Tibial artery (tissue), 4 donors: ENCODE measurements around the gene ECM1.

Experiments
- DNase-seq, 2 donors: peaks; one replicate each; pipeline ENCODE4 v3.0.0-alpha.2; 2019
- H3K27ac ChIP-seq, 2 donors: fragments of 200-600 bp; sonication (generic) in 1 of 2; 1 replicate in 1 of 2; 2 replicates in 1 of 2; pipeline ENCODE4 v1.5.1; 2018 to 2019; ENCODE audit warnings: mild to moderate bottlenecking in 1 of 2
- H3K27me3 ChIP-seq, 2 donors: fragments of 200-600 bp; sonication (generic) in 1 of 2; one replicate each; pipeline versions ENCODE4 v1.5.1 to v1.6.0; 2016 to 2019
- H3K36me3 ChIP-seq, 3 donors: fragments of 200-600 bp; sonication (generic) in 2 of 3; one replicate each; pipeline ENCODE4 v1.5.1; 2016 to 2019; ENCODE audit warnings: mild to moderate bottlenecking in 2 of 3
- H3K4me1 ChIP-seq, 4 donors: fragments of 200-600 bp; sonication (generic) in 2 of 4; 1 replicate in 3 of 4; 2 replicates in 1 of 4; pipeline ENCODE4 v1.5.1; 2016 to 2019
- H3K4me3 ChIP-seq, 2 donors: fragments of 200-600 bp; sonication (generic) in 1 of 2; 1 replicate in 1 of 2; 2 replicates in 1 of 2; pipeline ENCODE4 v1.5.1; 2018 to 2019; ENCODE audit warnings: mild to moderate bottlenecking in 2 of 2
- H3K9me3 ChIP-seq, 3 donors: fragments of 200-600 bp; sonication (generic) in 1 of 3; one replicate each; pipeline ENCODE4 v1.5.1; 2016 to 2019
- intact Hi-C: fragments of 100-400 bp; cut with DNase I; formaldehyde crosslinking; loops from one replicate; pipeline ENCODE4 v1.15.0; 2023; ENCODE audit warnings: low total_unique reads
- TF ChIP-seq, protein P1 (sequence below), 2 experiments: fragments of 200-600 bp in 1 of 2; fragments of 450-650 bp in 1 of 2; IDR thresholded peaks; one replicate each; pipeline ENCODE4 v1.5.1; 2017 to 2019; ENCODE audit warnings: antibody characterized with exemption in 2 of 2, mild to moderate bottlenecking in 1 of 2, moderate library complexity in 1 of 2

ECM1 gene

DNA sequence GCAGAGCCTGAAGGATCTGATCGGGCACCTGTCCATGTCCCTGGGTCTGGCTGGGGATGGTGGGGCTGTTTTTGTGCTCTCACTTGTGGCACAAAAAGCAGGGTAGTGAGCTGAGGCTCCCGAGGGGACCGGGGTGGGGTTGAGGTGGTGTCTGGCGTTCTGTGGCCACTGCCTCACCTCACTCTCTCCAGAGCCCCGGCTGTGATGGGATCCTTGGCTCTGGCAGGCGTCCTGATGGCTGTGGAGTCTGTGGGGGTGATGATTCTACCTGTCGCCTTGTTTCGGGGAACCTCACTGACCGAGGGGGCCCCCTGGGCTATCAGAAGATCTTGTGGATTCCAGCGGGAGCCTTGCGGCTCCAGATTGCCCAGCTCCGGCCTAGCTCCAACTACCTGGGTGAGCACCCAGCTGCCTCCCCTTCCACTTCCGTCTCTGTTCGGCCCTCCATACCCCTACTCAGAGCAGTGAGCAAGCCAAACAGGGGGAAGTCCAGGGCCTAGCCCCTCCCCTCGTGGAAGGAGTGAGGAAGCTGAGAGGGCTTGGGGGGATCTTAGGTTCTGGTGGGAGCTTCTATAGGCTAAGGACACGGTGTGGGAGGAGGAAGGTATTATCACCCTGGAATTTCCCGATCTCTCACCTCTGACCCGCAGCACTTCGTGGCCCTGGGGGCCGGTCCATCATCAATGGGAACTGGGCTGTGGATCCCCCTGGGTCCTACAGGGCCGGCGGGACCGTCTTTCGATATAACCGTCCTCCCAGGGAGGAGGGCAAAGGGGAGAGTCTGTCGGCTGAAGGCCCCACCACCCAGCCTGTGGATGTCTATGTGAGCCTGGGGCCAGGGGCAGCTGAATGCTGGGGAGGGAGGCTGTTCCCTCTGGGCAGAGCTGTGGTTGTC is 48.3 kb downstream of the ECM1 start:
- TF ChIP-seq, protein P1, sequence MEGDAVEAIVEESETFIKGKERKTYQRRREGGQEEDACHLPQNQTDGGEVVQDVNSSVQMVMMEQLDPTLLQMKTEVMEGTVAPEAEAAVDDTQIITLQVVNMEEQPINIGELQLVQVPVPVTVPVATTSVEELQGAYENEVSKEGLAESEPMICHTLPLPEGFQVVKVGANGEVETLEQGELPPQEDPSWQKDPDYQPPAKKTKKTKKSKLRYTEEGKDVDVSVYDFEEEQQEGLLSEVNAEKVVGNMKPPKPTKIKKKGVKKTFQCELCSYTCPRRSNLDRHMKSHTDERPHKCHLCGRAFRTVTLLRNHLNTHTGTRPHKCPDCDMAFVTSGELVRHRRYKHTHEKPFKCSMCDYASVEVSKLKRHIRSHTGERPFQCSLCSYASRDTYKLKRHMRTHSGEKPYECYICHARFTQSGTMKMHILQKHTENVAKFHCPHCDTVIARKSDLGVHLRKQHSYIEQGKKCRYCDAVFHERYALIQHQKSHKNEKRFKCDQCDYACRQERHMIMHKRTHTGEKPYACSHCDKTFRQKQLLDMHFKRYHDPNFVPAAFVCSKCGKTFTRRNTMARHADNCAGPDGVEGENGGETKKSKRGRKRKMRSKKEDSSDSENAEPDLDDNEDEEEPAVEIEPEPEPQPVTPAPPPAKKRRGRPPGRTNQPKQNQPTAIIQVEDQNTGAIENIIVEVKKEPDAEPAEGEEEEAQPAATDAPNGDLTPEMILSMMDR (IDR thresholded peaks at IDR 0.05): no peak
- intact Hi-C loops: loop anchor here (10.0 kb wide), 1 partner anchor 449 kb away; the partner anchor contains the start of genes MINDY1 and PRUNE1
- DNase-seq: no peak
- H3K27me3 ChIP-seq: no peaks in the 10 kb centered on the region
- no peak overlapping the region for H3K27ac ChIP-seq
- H3K4me3 ChIP-seq: no peak overlapping the region
- peaks cover 0 to 44% (median 39%) of the 10 kb centered on the region in 3 donors for H3K36me3 ChIP-seq
- H3K4me1 ChIP-seq: peaks cover 3 to 73% (median 61%) of the 10 kb centered on the region in 4 donors
- H3K9me3 ChIP-seq: no peaks in the 10 kb centered on the region

DNA sequence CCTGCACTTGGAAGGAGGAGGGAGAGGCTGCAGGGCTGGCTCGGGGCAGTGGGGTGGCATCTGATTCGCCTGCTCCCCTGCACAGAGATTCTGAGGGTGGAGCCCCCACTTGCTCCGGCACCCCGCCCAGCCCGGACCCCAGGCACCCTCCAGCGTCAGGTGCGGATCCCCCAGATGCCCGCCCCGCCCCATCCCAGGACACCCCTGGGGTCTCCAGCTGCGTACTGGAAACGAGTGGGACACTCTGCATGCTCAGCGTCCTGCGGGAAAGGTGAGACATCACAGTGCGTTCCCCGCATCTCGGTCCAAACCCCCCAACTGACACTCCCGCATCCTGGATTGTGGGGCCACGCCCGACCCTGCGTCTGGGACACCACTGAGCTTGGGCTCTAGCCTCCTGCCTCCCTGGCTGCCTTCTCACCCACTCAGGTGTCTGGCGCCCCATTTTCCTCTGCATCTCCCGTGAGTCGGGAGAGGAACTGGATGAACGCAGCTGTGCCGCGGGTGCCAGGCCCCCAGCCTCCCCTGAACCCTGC is 49.2 kb downstream of the ECM1 start:
- intact Hi-C loops: loop anchor here (10.0 kb wide), 1 partner anchor 448 kb away; the partner anchor contains the start of genes MINDY1 and PRUNE1
- no peaks in the 10 kb centered on the region for H3K9me3 ChIP-seq
- no peaks in the 10 kb centered on the region for H3K27me3 ChIP-seq
- no peak overlapping the region for H3K4me3 ChIP-seq
- no peak for DNase-seq
- H3K27ac ChIP-seq: peak overlapping the region in 1 of 2 donors; percentile 99
- peaks cover 0 to 44% (median 39%) of the 10 kb centered on the region in 3 donors for H3K36me3 ChIP-seq
- peaks cover under 1 to 65% (median 54%) of the 10 kb centered on the region in 4 donors for H3K4me1 ChIP-seq
- TF ChIP-seq, protein P1 (IDR thresholded peaks at IDR 0.05): no peak

DNA sequence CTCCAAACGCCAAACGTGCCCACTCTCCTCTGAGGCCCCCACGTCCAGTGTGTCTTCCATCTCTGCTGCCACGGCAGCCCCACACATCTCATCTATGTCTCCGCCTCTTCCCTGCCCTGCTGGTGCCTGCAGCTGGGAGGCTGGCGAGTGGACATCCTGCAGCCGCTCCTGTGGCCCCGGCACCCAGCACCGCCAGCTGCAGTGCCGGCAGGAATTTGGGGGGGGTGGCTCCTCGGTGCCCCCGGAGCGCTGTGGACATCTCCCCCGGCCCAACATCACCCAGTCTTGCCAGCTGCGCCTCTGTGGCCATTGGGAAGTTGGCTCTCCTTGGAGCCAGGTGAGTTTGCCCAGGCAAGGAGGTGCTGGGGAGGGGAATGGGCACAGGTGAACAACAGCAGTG is 49.9 kb downstream of the ECM1 start:
- Histone ChIP-seq H3K9me3 (no peaks in the 10 kb centered on the region), H3K4me3 (no peak overlapping the region), H3K4me1 (peaks cover 5 to 65% (median 54%) of the 10 kb centered on the region in 4 donors), H3K27ac (peak overlapping the region; percentile 99), H3K27me3 (no peaks in the 10 kb centered on the region), H3K36me3 (peaks cover 0 to 44% (median 39%) of the 10 kb centered on the region in 3 donors)
- TF ChIP-seq, protein P1 (IDR thresholded peaks at IDR 0.05): no peak
- intact Hi-C loops: loop anchor here (10.0 kb wide), 1 partner anchor 447 kb away; the partner anchor contains the start of genes MINDY1 and PRUNE1
- peak in 1 of 2 donors; percentile 67 for DNase-seq

DNA sequence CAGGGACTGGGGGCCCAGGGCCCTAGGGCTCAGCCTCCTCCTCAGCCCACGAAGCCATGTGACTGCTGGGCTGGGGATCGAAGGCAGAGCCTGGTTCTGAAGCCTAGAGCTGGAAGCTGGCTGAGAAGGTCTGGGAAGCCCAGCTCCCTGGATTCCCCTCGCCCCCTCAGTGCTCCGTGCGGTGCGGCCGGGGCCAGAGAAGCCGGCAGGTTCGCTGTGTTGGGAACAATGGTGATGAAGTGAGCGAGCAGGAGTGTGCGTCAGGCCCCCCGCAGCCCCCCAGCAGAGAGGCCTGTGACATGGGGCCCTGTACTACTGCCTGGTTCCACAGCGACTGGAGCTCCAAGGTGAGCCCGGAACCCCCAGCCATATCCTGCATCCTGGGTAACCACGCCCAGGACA is 50.4 kb downstream of the ECM1 start:
- TF ChIP-seq, protein P1 (IDR thresholded peaks at IDR 0.05): no peak
- intact Hi-C loops: loop anchor here (10.0 kb wide), 1 partner anchor 446 kb away; the partner anchor contains the start of genes MINDY1 and PRUNE1
- H3K4me1 ChIP-seq: peaks cover 8 to 65% (median 54%) of the 10 kb centered on the region in 4 donors
- no peaks in the 10 kb centered on the region for H3K9me3 ChIP-seq
- H3K27me3 ChIP-seq: no peaks in the 10 kb centered on the region
- peak overlapping the region in 1 of 2 donors; percentile 33 for H3K4me3 ChIP-seq
- DNase-seq: peak in 1 of 2 donors; percentile 62
- peak overlapping the region; percentile 99 for H3K27ac ChIP-seq
- peaks cover 0 to 44% (median 39%) of the 10 kb centered on the region in 3 donors for H3K36me3 ChIP-seq

DNA sequence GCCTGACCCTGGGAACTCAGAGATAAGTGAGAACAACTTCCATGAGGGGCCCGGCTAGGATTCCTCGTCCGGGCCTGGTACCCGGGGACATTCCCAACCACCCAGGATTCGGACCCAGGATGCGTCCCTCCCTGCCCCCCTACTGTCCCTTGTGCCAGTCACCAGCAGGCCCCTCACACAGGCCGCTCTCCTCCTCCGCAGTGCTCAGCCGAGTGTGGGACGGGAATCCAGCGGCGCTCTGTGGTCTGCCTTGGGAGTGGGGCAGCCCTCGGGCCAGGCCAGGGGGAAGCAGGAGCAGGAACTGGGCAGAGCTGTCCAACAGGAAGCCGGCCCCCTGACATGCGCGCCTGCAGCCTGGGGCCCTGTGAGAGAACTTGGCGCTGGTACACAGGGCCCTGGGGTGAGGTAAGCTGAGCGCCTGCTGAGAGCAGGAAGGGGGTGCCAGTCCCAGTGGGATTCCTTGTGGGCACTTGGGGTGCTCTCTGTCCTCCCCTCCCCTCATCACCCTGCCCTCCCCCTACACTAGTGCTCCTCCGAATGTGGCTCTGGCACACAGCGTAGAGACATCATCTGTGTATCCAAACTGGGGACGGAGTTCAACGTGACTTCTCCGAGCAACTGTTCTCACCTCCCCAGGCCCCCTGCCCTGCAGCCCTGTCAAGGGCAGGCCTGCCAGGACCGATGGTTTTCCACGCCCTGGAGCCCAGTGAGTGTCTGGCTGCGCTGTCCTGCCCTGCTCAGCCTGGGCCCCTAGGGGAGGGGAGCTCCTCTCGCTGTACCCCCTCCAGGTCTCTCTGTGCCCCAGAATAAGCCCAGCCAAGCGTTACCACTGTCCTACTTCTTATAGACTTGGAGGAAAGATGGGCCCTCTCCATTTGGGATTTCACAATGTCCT is 51.1 kb downstream of the ECM1 start:
- peak overlapping the region; percentile 16 to 51 for H3K4me3 ChIP-seq
- DNase-seq: peak; percentile 73 to 84
- intact Hi-C loops: loop anchor here (10.0 kb wide), 1 partner anchor 446 kb away; the partner anchor contains the start of genes MINDY1 and PRUNE1
- peaks cover 12 to 66% (median 55%) of the 10 kb centered on the region in 4 donors for H3K4me1 ChIP-seq
- TF ChIP-seq, protein P1 (IDR thresholded peaks at IDR 0.05): no peak
- H3K9me3 ChIP-seq: no peaks in the 10 kb centered on the region
- H3K27me3 ChIP-seq: no peaks in the 10 kb centered on the region
- peak overlapping the region; percentile 99 for H3K27ac ChIP-seq
- peaks cover 0 to 41% (median 39%) of the 10 kb centered on the region in 3 donors for H3K36me3 ChIP-seq
